NCI-H2029 treated with DMSO at 0.1 percent for 48 hours (cell line): ENCODE measurements around the gene FCN2.

Experiments
- DNase-seq: peaks from one replicate; lab custom pipeline; 2025; lab: John Stamatoyannopoulos, UW

FCN2 gene

GRCh38 chr9:134912126-134912840 lies 31.7 kb downstream of the FCN2 start:
- no peak for DNase-seq

GRCh38 chr9:134913041-134913712 lies 32.6 kb downstream of the FCN2 start:
- no peak for DNase-seq

GRCh38 chr9:134913713-134914500 lies 33.3 kb downstream of the FCN2 start:
- no peak for DNase-seq

DNA sequence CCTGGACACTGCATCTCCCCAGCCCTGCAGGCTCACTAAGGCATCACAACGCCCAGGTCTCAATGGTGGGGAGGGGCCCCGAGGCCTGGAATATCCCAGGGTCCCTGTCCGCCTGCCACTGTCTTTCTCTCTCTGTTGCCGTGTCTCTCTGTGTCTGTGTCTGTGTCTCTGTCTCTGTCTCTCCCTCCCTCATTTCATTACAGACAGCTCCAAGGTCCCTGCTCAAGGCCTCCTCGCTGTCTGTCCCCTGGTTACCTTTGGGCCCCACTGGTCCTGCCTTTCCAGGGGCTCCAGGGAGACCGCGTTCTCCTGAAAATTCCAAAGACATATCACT lies 33.9 kb downstream of the FCN2 start:
- DNase-seq = no peak

DNA sequence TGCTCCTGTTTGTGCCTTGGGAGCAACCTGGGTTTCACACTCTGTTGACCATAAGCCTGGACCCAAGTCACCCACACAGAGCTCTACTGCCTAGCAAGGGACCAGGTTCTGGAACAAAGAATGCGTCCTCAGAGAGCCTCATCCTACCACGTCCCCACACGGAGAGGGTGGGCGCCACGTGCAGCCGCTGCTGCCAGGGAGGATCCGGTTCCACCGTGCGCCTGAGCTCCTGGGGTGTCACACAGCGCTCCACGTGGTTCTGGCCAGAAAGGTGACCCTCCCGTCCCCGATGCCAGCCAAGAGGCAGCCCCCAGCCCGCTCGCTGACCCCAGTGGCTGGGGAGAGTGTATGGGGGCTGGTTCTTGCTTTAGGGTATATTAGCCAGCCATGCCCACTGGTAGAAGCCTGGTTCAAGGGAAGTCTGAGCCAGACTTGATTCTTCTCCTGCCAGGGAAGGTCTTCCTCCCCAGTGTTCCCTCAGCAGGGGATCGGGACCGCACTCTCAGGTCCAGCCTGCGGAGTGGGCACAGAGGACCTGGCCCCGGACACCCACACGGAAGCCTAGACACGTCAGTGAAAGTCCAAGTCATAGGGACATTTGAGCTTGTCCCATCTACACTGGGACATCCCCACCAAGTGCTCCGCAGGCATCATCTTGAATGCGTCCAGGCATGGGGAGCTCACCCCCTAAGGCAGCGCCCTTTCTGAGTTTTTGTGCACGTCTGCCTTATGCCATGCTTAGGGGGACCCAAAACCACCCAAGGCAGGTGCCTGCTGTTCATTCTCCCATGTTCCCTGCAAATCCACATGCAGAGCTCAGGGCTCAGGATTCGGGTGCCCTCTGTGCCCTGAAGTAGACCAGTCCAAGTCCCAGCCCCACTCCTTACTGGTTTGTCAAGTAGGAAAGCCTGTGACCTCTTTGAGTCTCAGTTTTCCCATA lies 34.7 kb downstream of the FCN2 start:
- DNase-seq = no peak

DNA sequence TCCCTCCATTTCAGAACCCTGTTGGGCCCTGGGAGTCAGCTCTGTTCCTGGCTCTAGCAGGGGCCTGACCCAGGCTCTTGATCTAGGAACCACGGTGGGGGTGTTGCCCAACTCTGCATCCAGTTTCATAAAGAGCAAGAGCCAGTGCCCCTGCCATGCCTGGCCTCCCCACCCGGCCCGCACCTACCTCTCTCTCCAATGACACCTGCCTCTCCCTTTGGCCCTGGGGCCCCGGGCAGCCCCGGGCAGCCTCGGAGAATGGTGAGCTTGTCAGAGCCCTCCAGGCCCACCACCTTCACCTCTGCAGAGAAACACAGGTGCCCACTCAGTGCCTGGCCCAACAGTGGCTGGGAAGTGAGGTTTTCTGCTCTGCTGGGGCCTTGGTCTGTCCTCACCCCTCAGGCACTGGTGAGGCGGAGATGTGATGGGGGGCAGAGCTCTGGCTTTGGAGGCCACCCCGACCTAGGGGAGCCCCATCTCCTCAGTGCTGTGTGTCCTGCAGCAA lies 35.6 kb downstream of the FCN2 start:
- DNase-seq = no peak

DNA sequence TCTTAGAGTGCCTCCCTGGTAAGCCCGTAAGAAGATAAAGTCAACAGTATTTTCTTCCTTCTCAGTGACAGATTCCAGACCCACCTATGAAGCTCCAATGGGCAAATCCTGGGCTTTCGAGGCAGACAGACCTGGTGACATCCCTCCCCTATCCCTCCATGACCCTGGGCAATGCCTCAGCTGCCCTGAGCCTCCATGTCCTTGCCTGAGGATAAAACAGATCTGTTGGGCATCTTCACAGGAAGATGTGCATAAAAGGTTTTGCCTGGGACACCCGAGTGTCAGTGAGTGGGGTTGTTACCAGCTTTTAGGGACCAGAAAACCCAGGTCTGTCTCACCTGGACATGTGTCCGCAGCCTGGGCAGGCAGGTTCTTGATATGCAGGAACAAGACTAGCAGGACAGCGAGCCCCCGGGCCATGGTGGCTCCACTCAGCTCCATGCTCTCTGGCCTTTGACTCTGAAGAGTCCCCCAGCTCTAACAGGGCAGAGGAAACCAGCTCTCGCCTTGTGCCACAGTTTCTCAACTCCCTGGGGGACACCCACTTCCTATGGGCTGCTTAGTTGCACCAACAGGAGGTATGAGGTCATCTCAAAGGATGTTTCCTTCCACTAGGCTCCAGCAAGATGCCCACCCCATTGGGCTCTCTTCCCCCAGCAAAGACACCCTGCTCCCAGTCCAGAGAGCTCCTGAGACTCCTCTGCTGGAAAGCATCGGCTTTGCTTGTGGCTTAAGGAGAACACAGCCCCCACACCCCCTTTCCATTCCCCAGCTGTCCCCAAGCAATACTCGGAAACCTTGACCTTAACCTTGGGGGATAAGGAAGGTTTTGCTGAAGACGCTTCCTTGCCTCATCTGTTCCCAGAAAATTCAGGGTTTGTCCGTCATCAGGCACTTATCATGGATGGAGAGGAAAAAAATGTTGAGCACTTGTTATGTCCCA lies 37.1 kb downstream of the FCN2 start, which contains the start of gene FCN1:
TSS of gene FCN1 (minus strand) at position 482 of the 943 bp plus-strand sequence. CDS start at position 441, 41 bp downstream.
- no peak for DNase-seq

DNA sequence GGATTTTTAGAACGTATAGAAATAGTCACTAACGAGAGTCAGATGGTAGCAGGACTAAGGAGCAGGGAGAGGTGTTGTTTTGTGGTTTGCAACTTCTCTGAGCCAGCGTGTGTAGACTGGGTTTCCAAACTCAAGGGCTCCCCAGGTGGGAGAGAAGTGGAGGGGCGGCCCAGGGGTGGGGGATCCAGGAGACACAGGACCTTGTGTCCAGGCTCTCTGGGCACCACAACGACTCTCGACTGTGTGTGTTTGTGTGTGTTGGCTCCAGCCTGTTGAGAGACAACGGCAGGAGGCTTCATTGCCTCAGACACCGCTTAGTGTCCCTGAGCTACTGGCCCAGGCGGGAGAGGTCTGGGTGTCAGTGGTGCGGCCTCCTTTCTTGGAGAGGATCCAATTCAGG lies 38.0 kb downstream of the FCN2 start:
- no peak for DNase-seq

DNA sequence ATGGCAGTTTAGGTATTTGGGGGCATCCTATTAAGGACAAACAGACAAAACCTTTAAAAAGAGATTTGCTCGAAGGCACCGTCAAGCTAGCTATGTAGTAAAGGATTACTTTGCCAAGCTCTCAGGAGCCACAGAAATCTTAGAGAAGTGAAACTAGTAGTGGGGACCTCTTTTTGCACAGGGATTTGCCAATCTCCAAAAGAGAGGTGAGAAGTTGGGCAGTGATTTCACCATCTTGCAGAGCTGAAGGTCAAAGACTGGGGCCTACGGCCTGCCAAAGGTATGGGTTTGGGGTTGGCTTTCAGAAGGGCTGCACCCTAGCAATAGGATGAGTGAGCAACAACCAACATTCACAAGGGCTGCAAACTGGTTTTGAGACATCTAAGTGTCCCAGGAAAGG lies 38.7 kb downstream of the FCN2 start:
- DNase-seq = no peak

- DNase-seq = no peak
Measured at GRCh38 chr9:134922066-134922931, 41.7 kb downstream of the FCN2 start.

- DNase-seq = no peak
Measured at GRCh38 chr9:134922932-134923240, 42.3 kb downstream of the FCN2 start.

- no peak for DNase-seq
Measured at GRCh38 chr9:134923466-134923865, 42.9 kb downstream of the FCN2 start.

GRCh38 chr9:134925011-134925511 lies 44.5 kb downstream of the FCN2 start:
- DNase-seq = no peak

DNA sequence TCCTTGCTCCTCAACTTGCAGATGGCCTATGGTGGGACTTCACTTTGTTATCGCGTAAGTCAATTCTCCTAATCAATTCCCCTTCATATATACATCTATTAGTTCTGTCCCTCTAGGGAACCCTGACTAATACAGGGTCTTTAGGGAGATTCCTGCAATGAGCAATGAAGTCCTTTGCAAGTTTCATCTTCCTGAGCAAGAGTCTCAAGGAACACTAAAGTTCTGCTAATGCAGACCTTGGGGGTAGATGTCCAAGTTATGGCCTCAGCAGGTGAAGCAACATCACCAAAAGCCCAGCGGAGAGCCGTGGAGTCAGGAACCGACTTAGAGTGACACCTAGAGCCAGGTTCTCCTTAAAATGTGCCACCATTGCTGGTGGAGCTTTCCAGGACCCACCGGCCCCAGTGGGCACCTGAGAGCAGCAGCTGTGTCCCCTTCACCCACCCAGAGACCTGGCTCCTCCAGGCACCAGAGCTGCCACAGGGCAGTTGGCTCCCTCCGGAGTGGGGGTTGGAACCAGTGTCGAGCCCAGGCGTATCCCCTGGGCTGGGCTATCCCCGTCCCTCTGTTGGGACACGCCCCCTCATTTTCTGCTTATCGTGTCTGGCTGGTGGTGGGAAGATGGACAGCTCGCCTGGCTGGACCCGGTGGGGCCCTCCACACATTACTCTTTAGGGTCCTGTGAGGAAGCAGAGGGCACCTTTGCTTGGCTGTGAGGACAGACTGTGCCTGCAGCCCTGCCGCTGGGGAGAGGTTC lies 48.0 kb downstream of the FCN2 start:
- no peak for DNase-seq

- no peak for DNase-seq
Measured at GRCh38 chr9:134929193-134930158, 48.9 kb downstream of the FCN2 start.

DNA sequence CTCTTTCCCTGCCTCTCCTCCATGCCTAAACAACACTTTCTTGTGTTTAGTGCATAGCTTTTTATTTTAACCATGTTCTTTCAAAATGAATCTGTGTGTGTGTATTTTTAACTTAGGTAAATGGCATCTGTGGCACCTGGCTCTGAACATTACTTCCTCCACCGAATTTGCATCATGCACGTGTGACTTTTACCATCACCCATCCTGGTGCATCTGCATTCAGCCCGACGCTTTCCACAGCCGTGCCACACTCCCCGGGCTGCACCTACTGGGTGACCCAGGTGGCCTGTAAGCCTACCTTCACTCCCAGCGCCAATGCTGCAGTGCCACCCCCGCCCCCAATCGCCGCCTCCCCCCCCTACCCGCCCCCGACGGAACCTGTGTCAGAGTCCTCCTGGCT lies 49.8 kb downstream of the FCN2 start:
- no peak for DNase-seq

GRCh38 chr9:134932171-134932570 lies 51.6 kb downstream of the FCN2 start:
- no peak for DNase-seq

GRCh38 chr9:134932606-134933005 lies 52.0 kb downstream of the FCN2 start:
- no peak for DNase-seq
